ENCODE results near the gene RILPL1.
"Not testable (repeated sequence)": the region's sequence is repeated elsewhere in the genome, so short reads cannot be mapped to it uniquely, and the experiment has no call there.

DNA sequence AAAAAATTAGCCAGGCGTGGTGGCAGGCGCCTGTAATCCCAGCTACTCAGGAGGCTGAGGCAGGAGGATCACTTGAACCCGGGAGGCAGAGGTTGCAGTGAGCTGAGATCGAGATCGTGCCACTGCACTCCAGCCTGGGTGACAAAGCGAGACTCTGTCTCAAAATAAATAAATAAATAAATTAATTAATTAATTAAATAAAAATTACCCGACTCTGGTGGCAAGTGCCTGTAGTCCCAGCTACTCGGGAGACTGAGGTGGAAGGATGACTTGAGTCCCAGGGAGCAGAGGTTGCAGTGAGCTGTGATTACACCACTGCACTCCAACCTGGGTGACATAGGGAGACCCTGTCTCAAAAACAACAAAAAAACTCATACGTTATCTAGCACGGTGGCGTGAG is 2.4 kb upstream of the RILPL1 start:
- TF ChIP-seq, protein P1, sequence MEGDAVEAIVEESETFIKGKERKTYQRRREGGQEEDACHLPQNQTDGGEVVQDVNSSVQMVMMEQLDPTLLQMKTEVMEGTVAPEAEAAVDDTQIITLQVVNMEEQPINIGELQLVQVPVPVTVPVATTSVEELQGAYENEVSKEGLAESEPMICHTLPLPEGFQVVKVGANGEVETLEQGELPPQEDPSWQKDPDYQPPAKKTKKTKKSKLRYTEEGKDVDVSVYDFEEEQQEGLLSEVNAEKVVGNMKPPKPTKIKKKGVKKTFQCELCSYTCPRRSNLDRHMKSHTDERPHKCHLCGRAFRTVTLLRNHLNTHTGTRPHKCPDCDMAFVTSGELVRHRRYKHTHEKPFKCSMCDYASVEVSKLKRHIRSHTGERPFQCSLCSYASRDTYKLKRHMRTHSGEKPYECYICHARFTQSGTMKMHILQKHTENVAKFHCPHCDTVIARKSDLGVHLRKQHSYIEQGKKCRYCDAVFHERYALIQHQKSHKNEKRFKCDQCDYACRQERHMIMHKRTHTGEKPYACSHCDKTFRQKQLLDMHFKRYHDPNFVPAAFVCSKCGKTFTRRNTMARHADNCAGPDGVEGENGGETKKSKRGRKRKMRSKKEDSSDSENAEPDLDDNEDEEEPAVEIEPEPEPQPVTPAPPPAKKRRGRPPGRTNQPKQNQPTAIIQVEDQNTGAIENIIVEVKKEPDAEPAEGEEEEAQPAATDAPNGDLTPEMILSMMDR (IDR thresholded peaks at IDR 0.05), result not testable (repeated sequence)
- not testable (repeated sequence) for TF ChIP-seq POLR2A (IDR thresholded peaks at IDR 0.05)
